Activated naive CD8-positive, alpha-beta T cell treated with anti-CD3 and anti-CD28 coated beads, Interleukin-2, amount 50 U/mL, for 24 hours (primary cell): ENCODE results near the gene FIBP.
A peak's percentile ranks its signal among the peaks of the same experiment; 100 is the strongest.
"Not testable (repeated sequence)": the region's sequence is repeated elsewhere in the genome, so short reads cannot be mapped to it uniquely, and the experiment has no call there.

Source experiments
- ATAC-seq: fragments of 150-1000 bp; cut with Tn5 transposase; one replicate; pipeline ENCODE4 v1.10.0; 2021
- DNase-seq: peaks from one replicate; pipeline ENCODE4 v3.0.0; 2021
- H3K27ac Mint-ChIP-seq: one replicate; pipeline ENCODE4 v1.8.0; 2021; ENCODE audit warnings: mild to moderate bottlenecking, mixed read lengths
- H3K27me3 Mint-ChIP-seq: one replicate; pipeline ENCODE4 v1.8.0; 2021; ENCODE audit warnings: mixed read lengths
- H3K36me3 Mint-ChIP-seq: one replicate; pipeline ENCODE4 v1.8.0; 2021; ENCODE audit warnings: low read depth, mixed read lengths
- H3K4me1 Mint-ChIP-seq: one replicate; pipeline ENCODE4 v1.8.0; 2021; ENCODE audit warnings: mixed read lengths
- H3K4me3 Mint-ChIP-seq: one replicate; pipeline ENCODE4 v1.8.0; 2021; ENCODE audit warnings: mild to moderate bottlenecking, moderate library complexity, mixed read lengths
- H3K9me3 Mint-ChIP-seq: one replicate; pipeline ENCODE4 v1.8.0; 2021; ENCODE audit warnings: mixed read lengths

The FIBP gene

DNA sequence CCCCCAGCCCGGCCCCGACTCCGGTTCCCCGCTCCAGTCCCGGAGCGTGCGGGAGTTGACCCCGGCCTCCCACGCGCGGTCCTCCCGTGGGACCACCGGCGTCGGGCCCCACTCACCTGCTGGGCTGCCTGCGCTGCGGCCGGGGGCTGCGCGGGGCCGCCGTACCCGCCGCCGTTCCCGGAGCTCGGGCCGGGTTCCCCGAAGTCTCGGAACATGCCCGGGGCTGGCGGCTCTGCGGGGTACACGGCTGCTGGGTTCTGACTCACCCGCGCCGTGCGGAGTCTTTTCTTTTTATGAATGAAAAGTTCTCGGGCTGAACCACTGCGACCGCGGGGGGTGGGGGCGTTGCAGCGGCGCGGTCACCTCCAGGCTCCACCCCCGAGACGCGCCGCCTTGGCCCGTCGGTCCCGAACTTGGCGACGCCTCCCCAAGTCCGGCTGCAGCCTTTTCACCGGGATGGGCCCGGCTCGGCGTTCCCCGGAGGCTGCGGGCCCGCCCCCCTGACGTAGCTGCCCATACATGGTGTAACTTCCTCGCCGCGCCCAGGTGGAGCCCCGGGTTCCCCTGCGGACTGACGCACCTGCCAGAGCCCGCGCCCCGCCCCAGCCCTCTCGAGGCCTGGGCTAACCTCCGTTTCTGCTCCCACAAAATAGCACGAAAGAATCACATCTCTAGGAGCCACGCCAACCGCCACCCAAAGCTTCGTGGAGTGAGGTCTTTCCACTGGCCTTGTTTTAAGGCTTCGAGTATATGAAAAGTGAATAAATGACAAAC lies 12.0 kb upstream of the FIBP start, which contains the start of gene FOSL1:
Gene FOSL1 (minus strand): TSS at position 264 of the 774 bp plus-strand sequence. CDS start 49 bp downstream, at position 215.
- Mint-ChIP-seq H3K4me1 (peaks cover 44% of the 10 kb centered on the region), H3K4me3 (peak within 1 kb of the TSS; percentile 88), H3K36me3 (peaks cover 29% of the 10 kb centered on the region), H3K27ac (peak within 1 kb of the TSS; percentile 82), H3K27me3 (peaks cover 6% of the 10 kb centered on the region), H3K9me3 (no peaks in the 10 kb centered on the region)
- DNase-seq (peak; percentile 95), ATAC-seq (peak; percentile 90)

DNA sequence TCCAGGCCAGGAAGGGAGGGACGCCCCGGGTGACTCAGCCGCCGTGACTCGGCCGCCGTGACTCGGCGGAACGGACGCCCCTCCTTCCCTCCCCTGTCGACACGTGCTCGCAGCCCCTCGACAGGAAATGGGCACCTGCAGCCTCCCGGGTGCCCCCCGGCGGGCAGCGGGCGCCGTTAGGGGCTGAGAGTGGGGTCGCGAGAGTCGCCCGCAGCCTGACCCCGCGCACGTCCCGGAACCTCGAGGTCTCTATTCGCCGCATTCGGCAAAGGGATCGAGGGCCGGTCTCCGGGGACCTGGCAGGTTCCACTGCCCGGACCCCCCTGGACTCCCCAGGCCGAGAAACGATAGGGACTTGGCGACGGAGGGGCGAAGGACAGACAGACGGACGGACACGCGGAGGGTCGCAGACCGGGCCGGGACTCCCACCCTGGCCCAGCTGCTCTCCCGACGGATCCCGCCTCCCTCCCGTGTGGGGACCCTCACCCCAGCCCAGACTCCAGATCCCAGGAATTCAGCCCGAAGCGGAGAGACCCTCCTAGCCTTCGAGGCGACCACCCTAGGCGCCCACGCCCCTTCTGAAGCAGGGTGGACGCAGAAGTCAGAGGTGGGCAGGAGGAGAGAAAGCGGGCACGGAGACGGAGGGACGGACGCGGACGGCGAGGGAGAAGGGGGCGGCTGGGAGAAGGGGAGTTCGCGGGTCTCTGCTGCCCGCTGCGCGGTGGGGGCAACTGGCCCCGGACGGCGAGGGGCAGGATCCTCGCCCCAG lies 11.3 kb upstream of the FIBP start:
- peak; percentile 85 for DNase-seq
- Mint-ChIP-seq H3K27ac (peak overlapping the region; percentile 82), H3K27me3 (peaks cover 6% of the 10 kb centered on the region), H3K4me1 (peaks cover 49% of the 10 kb centered on the region), H3K9me3 (no peaks in the 10 kb centered on the region), H3K36me3 (peaks cover 31% of the 10 kb centered on the region), H3K4me3 (peak overlapping the region; percentile 88)
- ATAC-seq, result peak; percentile 48

DNA sequence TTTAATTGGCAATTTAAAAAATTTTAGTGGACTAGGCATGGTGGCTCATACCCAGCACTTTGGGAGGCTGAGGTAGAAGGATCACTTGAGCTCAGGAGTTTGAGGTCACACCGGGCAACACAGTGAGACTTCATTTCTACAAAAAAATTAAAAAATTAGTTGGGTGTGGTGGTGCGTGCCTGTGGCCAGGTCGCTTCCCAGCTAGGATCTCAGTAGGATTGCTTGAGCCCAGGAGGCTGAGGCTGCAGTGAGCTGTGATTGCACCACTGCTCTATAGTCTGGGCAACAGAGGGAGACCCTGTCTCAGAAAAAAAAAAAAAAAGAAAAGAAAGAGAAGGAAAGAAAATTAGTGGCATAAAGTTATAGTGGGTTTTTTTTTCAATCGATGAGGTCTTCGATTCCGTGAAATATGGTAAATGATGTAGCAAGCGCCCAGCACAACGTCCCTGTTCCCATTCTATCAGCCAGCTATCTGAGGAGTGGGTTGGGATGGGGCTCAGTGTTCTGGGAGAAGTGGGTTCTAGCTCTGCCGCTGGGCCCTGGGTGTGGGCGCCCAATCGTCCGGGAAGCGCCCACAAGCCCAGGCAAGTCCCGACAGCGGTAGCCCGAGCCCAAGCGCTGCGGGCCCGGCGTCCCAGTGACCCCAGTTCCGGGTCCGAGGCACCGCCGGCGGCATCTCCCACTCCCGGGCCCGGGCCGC lies 10.5 kb upstream of the FIBP start:
- Mint-ChIP-seq H3K27ac (peak overlapping the region; percentile 75), H3K27me3 (peaks cover 3% of the 10 kb centered on the region), H3K4me3 (peak overlapping the region; percentile 88), H3K4me1 (peaks cover 55% of the 10 kb centered on the region), H3K36me3 (peaks cover 35% of the 10 kb centered on the region), H3K9me3 (no peaks in the 10 kb centered on the region)
- DNase-seq (no peak), ATAC-seq (no peak)

DNA sequence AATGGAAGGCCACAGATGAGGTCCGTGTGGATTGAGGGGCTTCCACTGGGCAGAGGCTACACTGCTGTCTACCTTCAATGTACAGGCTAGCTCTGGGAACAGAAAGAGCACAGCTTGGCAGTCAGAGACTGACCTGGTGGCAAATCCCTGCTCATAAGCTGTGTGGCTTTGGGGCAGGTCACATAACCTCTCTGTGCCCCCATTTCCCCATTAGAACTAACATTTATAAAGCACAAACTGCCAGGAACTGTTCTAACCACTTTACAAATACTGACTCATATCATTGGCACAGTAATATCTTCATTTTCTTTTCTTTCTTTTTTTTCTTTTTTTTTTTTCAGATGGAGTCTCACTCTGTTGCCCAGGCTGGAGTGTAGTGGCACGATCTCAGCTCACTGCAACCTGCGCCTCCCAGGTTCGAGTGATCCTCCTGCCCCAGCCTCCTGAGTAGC lies 8.8 kb upstream of the FIBP start:
- H3K27ac Mint-ChIP-seq, result peak overlapping the region; percentile 73
- DNase-seq (no peak), ATAC-seq (no peak)
- no peaks in the 10 kb centered on the region for H3K9me3 Mint-ChIP-seq
- peak overlapping the region; percentile 68 for H3K4me3 Mint-ChIP-seq
- peaks cover 68% of the 10 kb centered on the region for H3K4me1 Mint-ChIP-seq
- H3K27me3 Mint-ChIP-seq, result peaks cover 2% of the 10 kb centered on the region
- H3K36me3 Mint-ChIP-seq, result peaks cover 45% of the 10 kb centered on the region

DNA sequence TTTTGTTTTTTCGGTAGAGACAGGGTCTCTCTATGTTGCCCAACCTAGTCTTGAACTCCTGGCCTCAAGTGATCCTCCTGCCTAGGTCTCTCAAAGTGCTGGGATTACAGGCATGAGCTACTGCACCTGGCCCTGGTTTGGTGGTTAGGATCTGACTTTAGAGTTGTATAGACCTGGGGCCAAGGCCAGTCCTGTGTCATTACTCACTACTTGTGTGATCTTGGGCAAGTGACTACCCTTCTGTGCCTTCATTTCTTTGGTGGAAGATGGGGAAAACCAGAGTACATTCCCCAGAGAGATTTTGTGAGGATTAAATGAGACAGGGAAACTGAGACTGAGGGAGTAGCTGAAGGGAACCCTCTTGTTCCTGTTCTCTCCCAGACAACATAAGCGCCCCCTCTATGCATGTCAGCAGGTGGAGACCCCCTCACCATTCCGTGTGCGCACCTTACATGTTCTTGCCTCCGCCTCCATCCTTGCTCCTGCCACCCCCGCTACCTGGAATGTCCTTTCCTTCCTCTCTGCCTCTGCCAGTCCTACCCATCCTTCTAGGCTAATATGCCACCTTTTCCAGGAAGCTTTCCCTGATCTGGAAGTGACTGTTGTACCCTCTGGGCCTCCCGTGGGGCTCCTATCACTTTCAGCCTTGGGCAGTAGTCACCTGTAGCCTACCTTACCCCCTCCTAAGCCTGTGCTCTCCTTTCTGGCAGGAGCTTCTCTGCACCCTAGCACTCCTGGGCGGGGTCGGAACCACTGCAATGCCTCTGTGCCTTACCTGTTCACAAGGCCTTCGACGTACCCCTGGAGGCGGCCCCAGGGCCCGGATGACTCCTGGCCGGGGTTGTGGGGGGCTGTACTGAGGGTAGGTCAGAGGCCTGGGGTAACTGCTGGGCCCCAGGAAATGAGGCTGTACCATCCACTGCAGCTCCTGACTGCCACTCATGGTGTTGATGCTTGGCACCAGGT lies 8.0 kb upstream of the FIBP start:
- H3K4me3 Mint-ChIP-seq, result peak overlapping the region; percentile 68
- DNase-seq, result peak; percentile 3
- peaks cover 67% of the 10 kb centered on the region for H3K4me1 Mint-ChIP-seq
- peaks cover 2% of the 10 kb centered on the region for H3K27me3 Mint-ChIP-seq
- ATAC-seq, result no peak
- H3K36me3 Mint-ChIP-seq, result peaks cover 47% of the 10 kb centered on the region
- no peaks in the 10 kb centered on the region for H3K9me3 Mint-ChIP-seq
- H3K27ac Mint-ChIP-seq, result peak overlapping the region; percentile 76

DNA sequence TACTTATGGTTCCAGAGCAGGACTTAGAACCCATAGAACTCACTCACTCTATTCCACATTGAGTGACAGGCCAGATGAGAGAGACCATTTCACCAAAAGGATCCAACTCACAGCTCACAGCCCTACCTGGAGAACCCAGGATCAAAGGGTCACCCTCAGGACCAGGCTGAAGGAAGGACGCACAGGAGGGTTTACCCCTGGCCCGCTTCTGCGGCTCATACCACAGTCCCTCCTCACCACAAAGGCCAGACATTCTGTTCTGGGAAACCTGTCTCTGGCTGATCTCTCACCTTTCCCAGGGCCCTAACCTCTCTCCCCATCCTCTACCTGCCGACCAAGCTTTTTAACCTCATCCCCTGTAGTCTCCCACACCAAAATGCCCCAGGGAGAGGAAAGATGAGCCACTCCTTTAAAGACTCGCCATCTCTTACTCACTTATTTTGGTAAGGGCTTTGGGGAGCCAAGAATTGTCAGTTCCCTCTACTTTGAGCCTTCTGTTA lies 7.3 kb upstream of the FIBP start:
- no peaks in the 10 kb centered on the region for H3K9me3 Mint-ChIP-seq
- peaks cover 47% of the 10 kb centered on the region for H3K36me3 Mint-ChIP-seq
- peaks cover under 1% of the 10 kb centered on the region for H3K27me3 Mint-ChIP-seq
- peaks cover 65% of the 10 kb centered on the region for H3K4me1 Mint-ChIP-seq
- peak overlapping the region; percentile 41 for H3K4me3 Mint-ChIP-seq
- peak overlapping the region; percentile 76 for H3K27ac Mint-ChIP-seq
- DNase-seq (peak; percentile 2), ATAC-seq (no peak)

DNA sequence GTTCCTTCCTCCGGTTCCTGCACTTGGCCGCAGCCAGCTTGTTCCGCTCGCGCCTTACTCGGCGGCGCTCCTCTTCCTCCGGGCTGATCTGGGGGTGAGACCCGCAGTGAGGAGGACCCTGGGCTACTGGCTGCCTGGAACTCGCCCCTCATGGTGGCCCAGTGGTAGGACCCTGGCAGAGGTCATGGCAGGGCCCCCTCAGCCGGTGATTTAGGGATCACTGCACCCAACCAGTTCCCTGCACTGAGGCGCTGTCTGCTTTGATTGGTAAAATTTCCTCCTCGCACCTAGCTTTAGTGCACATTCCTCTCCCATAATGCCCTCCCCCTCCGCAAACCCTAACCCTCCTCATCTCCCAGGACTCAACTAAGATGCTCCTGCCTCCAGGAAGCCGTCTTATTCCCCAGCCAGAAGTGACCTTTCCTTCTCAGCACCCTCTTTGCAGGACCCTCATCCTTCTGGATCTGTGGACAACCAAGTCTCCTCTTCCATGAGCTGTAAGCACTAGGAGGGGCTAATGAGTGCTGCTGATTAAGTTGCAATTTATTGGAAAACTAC lies 5.8 kb upstream of the FIBP start:
- peaks cover 47% of the 10 kb centered on the region for H3K36me3 Mint-ChIP-seq
- no peak for ATAC-seq
- peak overlapping the region; percentile 98 for H3K4me3 Mint-ChIP-seq
- H3K9me3 Mint-ChIP-seq, result no peaks in the 10 kb centered on the region
- H3K27ac Mint-ChIP-seq, result peak overlapping the region; percentile 84
- H3K4me1 Mint-ChIP-seq, result peaks cover 77% of the 10 kb centered on the region
- no peaks in the 10 kb centered on the region for H3K27me3 Mint-ChIP-seq
- DNase-seq, result peak; percentile 46

DNA sequence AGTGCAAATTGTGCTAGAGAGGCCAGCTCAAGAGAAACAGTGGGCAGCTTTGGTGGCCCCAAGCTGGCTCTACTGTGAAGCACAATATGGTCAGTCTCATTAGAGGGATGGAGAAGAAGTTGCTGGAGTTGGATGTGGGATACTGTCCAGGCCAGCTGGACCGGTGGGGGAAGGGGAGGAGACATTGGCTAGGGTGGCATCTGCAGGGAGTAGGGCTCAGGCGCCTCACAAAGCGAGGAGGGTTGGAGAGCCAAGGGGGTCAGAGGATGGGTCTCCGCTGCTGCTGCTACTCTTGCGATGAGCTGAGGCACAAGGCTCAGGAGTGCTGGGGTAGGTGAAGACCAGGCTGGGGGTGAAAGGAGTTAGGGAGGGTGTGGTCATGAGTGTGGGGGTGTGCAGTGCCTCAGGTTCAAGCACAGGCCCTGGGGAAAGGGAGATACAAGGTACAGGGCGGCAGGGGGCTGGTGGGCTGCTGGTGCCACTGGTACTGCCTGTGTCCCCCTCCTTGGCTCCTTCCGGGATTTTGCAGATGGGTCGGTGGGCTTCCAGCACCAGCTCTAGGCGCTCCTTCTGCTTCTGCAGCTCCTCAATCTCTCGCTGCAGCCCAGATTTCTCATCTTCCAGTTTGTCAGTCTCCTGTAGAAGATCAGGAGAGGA lies 4.5 kb upstream of the FIBP start:
- Mint-ChIP-seq H3K4me3 (peak overlapping the region; percentile 98), H3K36me3 (peaks cover 42% of the 10 kb centered on the region), H3K9me3 (no peaks in the 10 kb centered on the region), H3K27me3 (no peaks in the 10 kb centered on the region), H3K4me1 (peaks cover 78% of the 10 kb centered on the region), H3K27ac (peak overlapping the region; percentile 77)
- ATAC-seq (no peak), DNase-seq (peak; percentile 14)

DNA sequence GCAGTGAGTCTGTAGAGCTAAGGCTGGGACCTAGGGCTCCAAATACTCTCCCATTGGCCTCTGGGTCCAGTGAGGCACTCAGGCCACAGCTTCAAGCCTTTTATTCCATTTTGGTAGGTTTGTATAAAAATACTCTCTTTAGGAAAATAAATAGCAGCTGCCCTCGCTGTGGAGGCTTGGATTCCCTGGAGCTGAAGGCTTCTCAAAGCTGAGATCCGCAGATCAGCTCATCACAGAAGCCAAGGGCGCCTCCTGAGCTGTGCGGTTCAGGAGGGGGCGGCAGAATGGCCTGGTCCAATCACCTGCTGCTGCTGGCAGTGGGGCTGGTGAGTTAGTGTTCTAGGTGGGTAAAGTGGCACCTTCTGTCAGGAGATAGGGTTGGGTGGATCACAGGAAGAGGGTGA lies 3.9 kb upstream of the FIBP start:
- H3K4me1 Mint-ChIP-seq, result peaks cover 77% of the 10 kb centered on the region
- ATAC-seq, result peak; percentile 22
- peaks cover 36% of the 10 kb centered on the region for H3K36me3 Mint-ChIP-seq
- peak; percentile 61 for DNase-seq
- not testable (repeated sequence) for H3K27me3 Mint-ChIP-seq, H3K9me3 Mint-ChIP-seq
- H3K4me3 Mint-ChIP-seq, result peak overlapping the region; percentile 98
- H3K27ac Mint-ChIP-seq, result peak overlapping the region; percentile 77

DNA sequence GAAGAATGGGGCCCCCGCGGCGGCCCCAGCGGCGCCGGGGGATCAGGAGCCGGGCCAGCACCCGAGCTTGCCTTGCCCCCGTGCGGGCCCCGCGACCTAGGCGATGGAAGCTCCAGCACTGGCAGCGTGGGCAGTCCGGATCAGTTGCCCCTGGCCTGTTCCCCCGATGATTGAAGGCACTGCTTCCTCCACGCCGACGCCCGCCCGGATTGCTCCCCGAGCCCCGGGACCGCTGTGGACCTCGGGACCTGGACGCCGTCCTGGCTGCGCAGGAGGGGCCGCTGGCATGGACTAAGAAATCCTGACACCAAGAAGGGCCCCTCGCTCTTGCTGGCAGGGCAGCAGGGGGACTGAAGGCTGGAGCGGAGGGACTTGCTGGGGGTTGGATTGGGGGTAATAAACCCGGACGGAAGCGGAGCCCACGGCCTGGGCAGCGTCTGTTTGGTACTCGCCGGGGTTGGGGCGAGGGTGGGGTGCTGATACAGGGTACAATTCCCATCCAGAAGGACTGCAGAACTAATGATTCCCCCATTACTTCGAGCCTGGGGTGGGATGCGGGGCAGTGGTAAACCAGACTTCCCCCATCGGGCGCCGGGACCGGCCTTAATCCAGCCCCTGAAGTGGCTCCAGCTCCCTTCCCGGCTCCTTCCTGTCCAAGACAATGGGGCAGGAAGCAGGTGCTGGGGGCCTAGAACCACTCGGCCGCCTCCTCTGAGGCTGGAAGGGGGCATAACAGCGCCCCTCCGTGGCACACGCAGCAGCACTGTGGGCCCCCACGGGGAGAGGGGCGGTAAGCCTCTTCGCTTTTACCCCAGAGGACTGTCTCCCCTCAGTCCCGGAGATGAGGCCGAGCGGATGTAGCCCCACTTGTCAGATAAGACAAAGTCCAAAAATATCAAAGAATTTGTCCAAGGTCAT lies 3.2 kb upstream of the FIBP start:
- peak; percentile 11 for ATAC-seq
- no peaks in the 10 kb centered on the region for H3K9me3 Mint-ChIP-seq
- no peaks in the 10 kb centered on the region for H3K27me3 Mint-ChIP-seq
- peak overlapping the region; percentile 98 for H3K4me3 Mint-ChIP-seq
- H3K27ac Mint-ChIP-seq, result peak overlapping the region; percentile 77
- H3K36me3 Mint-ChIP-seq, result peaks cover 38% of the 10 kb centered on the region
- DNase-seq, result peak; percentile 60
- peaks cover 77% of the 10 kb centered on the region for H3K4me1 Mint-ChIP-seq

DNA sequence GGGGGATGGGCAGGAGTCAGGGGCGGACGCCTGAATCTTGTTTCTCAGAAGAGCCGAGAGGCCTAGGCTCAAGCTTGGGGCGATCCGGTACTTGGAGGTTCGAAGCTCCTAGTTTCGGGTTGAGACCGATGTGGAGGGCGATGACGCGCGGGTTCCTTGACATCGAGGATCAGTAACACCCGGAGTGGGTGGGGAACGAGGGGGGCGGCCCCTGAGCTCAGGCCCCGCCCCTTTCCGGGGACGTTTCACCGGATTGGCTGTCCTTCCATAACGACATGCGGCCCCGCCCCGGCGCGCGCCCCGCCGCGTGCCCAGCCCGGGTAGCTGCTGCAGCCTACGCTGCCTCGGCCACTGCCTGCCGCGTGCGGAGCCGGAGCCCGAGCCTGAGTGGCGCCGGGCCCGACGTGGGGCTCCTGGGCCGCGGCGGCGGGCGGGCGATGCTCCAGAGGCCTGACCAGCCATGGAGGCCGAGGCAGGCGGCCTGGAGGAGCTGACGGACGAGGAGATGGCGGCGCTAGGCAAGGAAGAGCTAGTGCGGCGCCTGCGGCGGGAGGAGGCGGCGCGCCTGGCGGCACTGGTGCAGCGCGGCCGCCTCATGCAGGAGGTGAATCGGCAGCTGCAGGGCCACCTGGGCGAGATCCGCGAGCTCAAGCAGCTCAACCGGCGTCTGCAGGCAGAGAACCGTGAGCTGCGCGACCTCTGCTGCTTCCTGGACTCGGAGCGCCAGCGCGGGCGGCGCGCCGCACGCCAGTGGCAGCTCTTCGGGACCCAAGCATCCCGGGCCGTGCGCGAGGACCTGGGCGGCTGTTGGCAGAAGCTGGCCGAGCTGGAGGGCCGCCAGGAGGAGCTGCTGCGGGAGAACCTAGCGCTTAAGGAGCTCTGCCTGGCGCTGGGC lies 2.3 kb upstream of the FIBP start, which contains the start of gene CCDC85B:
Gene CCDC85B (plus strand): TSS at position 350 of the 895 bp plus-strand sequence. CDS start 111 bp downstream, at position 461.
- peak; percentile 98 for DNase-seq
- H3K4me3 Mint-ChIP-seq, result peak within 1 kb of the TSS; percentile 98
- H3K9me3 Mint-ChIP-seq, result no peaks in the 10 kb centered on the region
- peak within 1 kb of the TSS; percentile 91 for H3K27ac Mint-ChIP-seq
- peaks cover 32% of the 10 kb centered on the region for H3K36me3 Mint-ChIP-seq
- H3K27me3 Mint-ChIP-seq, result no peaks in the 10 kb centered on the region
- peak; percentile 49 for ATAC-seq
- peaks cover 73% of the 10 kb centered on the region for H3K4me1 Mint-ChIP-seq
